HG03432 (cell line): ENCODE data around the gene SLC6A17.

ENCODE experiments used
- ATAC-seq: cut with Tn5 transposase; IDR thresholded peaks from one replicate; pipeline ENCODE4 v1.9.1; 2021; ENCODE audit warnings: mild to moderate bottlenecking, moderate library complexity; ENCODE audit not compliant: unreplicated experiment

The SLC6A17 gene

GRCh38 chr1:110150330-110151174 is at the start of gene SLC6A17:
Gene SLC6A17, plus strand, starts transcription at chr1:110150494. Its CDS starts 16,436 bp downstream, at chr1:110166930.
- ATAC-seq = no peak

- no peak for ATAC-seq
Observed at GRCh38 chr1:110102081-110102480, 48.2 kb upstream of the SLC6A17 start.

- ATAC-seq = peak; percentile 68
Observed at GRCh38 chr1:110106013-110106941, 44.0 kb upstream of the SLC6A17 start.

GRCh38 chr1:110107867-110108469 is 42.3 kb upstream of the SLC6A17 start:
- no peak for ATAC-seq

- ATAC-seq = no peak
Observed at GRCh38 chr1:110111081-110111480, 39.2 kb upstream of the SLC6A17 start.

GRCh38 chr1:110112143-110112542 is 38.2 kb upstream of the SLC6A17 start, which contains the start of gene UBL4B:
Gene UBL4B, plus strand, starts transcription at chr1:110112443. Its CDS starts 92 bp downstream, at chr1:110112535.
- ATAC-seq = no peak

- no peak for ATAC-seq
Observed at GRCh38 chr1:110112656-110113055, 37.6 kb upstream of the SLC6A17 start.

- ATAC-seq = no peak
Observed at GRCh38 chr1:110113551-110113950, 36.7 kb upstream of the SLC6A17 start.

- no peak for ATAC-seq
Observed at GRCh38 chr1:110114173-110114572, 36.1 kb upstream of the SLC6A17 start.

- ATAC-seq = no peak
Observed at GRCh38 chr1:110114784-110115183, 35.5 kb upstream of the SLC6A17 start.

- no peak for ATAC-seq
Observed at GRCh38 chr1:110118636-110119396, 31.5 kb upstream of the SLC6A17 start.

GRCh38 chr1:110119843-110120242 is 30.5 kb upstream of the SLC6A17 start:
- no peak for ATAC-seq

- ATAC-seq = no peak
Observed at GRCh38 chr1:110120960-110121561, 29.2 kb upstream of the SLC6A17 start.

GRCh38 chr1:110123224-110123623 is 27.1 kb upstream of the SLC6A17 start:
- no peak for ATAC-seq

GRCh38 chr1:110125810-110126209 is 24.5 kb upstream of the SLC6A17 start:
- no peak for ATAC-seq

- ATAC-seq = no peak
Observed at GRCh38 chr1:110130113-110130591, 20.1 kb upstream of the SLC6A17 start.

GRCh38 chr1:110130989-110131388 is 19.3 kb upstream of the SLC6A17 start:
- no peak for ATAC-seq

GRCh38 chr1:110132682-110133081 is 17.6 kb upstream of the SLC6A17 start:
- ATAC-seq = no peak

- ATAC-seq = no peak
Observed at GRCh38 chr1:110133436-110133835, 16.9 kb upstream of the SLC6A17 start.
